ENCODE results near the gene CFAP299.

Gene CFAP299

GRCh38 chr4:80529026-80529425 is 193.5 kb downstream of the CFAP299 start:
- Histone ChIP-seq H3K36me3 (ENCODE audit: insufficient read depth, low read length) (no peaks in the 10 kb centered on the region), H3K4me1 (ENCODE audit: insufficient read depth, low read length) (no peaks in the 10 kb centered on the region), H3K4me3 (ENCODE audit: low read depth in 1 of 2, low read length in 2 of 2) (no peak overlapping the region), H3K9me3 (ENCODE audit: low read length) (no peaks in the 10 kb centered on the region), H3K9ac (ENCODE audit: low read length) (no peak overlapping the region), H3K27ac (ENCODE audit: low read depth, low read length) (no peak overlapping the region), H3K27me3 (ENCODE audit: control insufficient read depth in 1 of 2, insufficient read depth in 2 of 2, low read length in 2 of 2) (no peaks in the 10 kb centered on the region)

GRCh38 chr4:80532674-80533333 is 197.3 kb downstream of the CFAP299 start:
- no peaks in the 10 kb centered on the region for H3K9me3 ChIP-seq (ENCODE audit: low read length)
- H3K4me3 ChIP-seq (ENCODE audit: low read depth in 1 of 2, low read length in 2 of 2): no peak overlapping the region
- H3K9ac ChIP-seq (ENCODE audit: low read length): no peak overlapping the region
- H3K27ac ChIP-seq (ENCODE audit: low read depth, low read length): no peak overlapping the region
- H3K4me1 ChIP-seq (ENCODE audit: insufficient read depth, low read length): no peaks in the 10 kb centered on the region
- H3K27me3 ChIP-seq (ENCODE audit: control insufficient read depth in 1 of 2, insufficient read depth in 2 of 2, low read length in 2 of 2): no peaks in the 10 kb centered on the region
- H3K36me3 ChIP-seq (ENCODE audit: insufficient read depth, low read length): no peaks in the 10 kb centered on the region

GRCh38 chr4:80535551-80535950 is 200.0 kb downstream of the CFAP299 start:
- Histone ChIP-seq H3K36me3 (ENCODE audit: insufficient read depth, low read length) (no peaks in the 10 kb centered on the region), H3K9me3 (ENCODE audit: low read length) (no peaks in the 10 kb centered on the region), H3K9ac (ENCODE audit: low read length) (no peak overlapping the region), H3K4me1 (ENCODE audit: insufficient read depth, low read length) (no peaks in the 10 kb centered on the region), H3K4me3 (ENCODE audit: low read depth in 1 of 2, low read length in 2 of 2) (no peak overlapping the region), H3K27me3 (ENCODE audit: control insufficient read depth in 1 of 2, insufficient read depth in 2 of 2, low read length in 2 of 2) (no peaks in the 10 kb centered on the region), H3K27ac (ENCODE audit: low read depth, low read length) (no peak overlapping the region)

GRCh38 chr4:80538276-80538926 is 202.9 kb downstream of the CFAP299 start:
- no peak overlapping the region for H3K4me3 ChIP-seq (ENCODE audit: low read depth in 1 of 2, low read length in 2 of 2)
- no peak overlapping the region for H3K27ac ChIP-seq (ENCODE audit: low read depth, low read length)
- no peaks in the 10 kb centered on the region for H3K4me1 ChIP-seq (ENCODE audit: insufficient read depth, low read length)
- H3K9me3 ChIP-seq (ENCODE audit: low read length): no peaks in the 10 kb centered on the region
- no peaks in the 10 kb centered on the region for H3K36me3 ChIP-seq (ENCODE audit: insufficient read depth, low read length)
- H3K27me3 ChIP-seq (ENCODE audit: control insufficient read depth in 1 of 2, insufficient read depth in 2 of 2, low read length in 2 of 2): no peaks in the 10 kb centered on the region
- no peak overlapping the region for H3K9ac ChIP-seq (ENCODE audit: low read length)

- Histone ChIP-seq H3K27me3 (ENCODE audit: control insufficient read depth in 1 of 2, insufficient read depth in 2 of 2, low read length in 2 of 2) (no peaks in the 10 kb centered on the region), H3K4me1 (ENCODE audit: insufficient read depth, low read length) (no peaks in the 10 kb centered on the region), H3K9ac (ENCODE audit: low read length) (no peak overlapping the region), H3K9me3 (ENCODE audit: low read length) (no peaks in the 10 kb centered on the region), H3K27ac (ENCODE audit: low read depth, low read length) (no peak overlapping the region), H3K4me3 (ENCODE audit: low read depth in 1 of 2, low read length in 2 of 2) (no peak overlapping the region), H3K36me3 (ENCODE audit: insufficient read depth, low read length) (no peaks in the 10 kb centered on the region)
Measured at GRCh38 chr4:80539190-80539589, 203.7 kb downstream of the CFAP299 start.

GRCh38 chr4:80540349-80540748 is 204.8 kb downstream of the CFAP299 start:
- Histone ChIP-seq H3K4me1 (ENCODE audit: insufficient read depth, low read length) (no peaks in the 10 kb centered on the region), H3K9ac (ENCODE audit: low read length) (no peak overlapping the region), H3K4me3 (ENCODE audit: low read depth in 1 of 2, low read length in 2 of 2) (no peak overlapping the region), H3K27ac (ENCODE audit: low read depth, low read length) (no peak overlapping the region), H3K27me3 (ENCODE audit: control insufficient read depth in 1 of 2, insufficient read depth in 2 of 2, low read length in 2 of 2) (no peaks in the 10 kb centered on the region), H3K36me3 (ENCODE audit: insufficient read depth, low read length) (no peaks in the 10 kb centered on the region), H3K9me3 (ENCODE audit: low read length) (no peaks in the 10 kb centered on the region)

GRCh38 chr4:80540785-80541469 is 205.4 kb downstream of the CFAP299 start:
- Histone ChIP-seq H3K36me3 (ENCODE audit: insufficient read depth, low read length) (no peaks in the 10 kb centered on the region), H3K4me1 (ENCODE audit: insufficient read depth, low read length) (no peaks in the 10 kb centered on the region), H3K4me3 (ENCODE audit: low read depth in 1 of 2, low read length in 2 of 2) (no peak overlapping the region), H3K9me3 (ENCODE audit: low read length) (no peaks in the 10 kb centered on the region), H3K27me3 (ENCODE audit: control insufficient read depth in 1 of 2, insufficient read depth in 2 of 2, low read length in 2 of 2) (no peaks in the 10 kb centered on the region), H3K27ac (ENCODE audit: low read depth, low read length) (no peak overlapping the region), H3K9ac (ENCODE audit: low read length) (no peak overlapping the region)

GRCh38 chr4:80542747-80543146 is 207.2 kb downstream of the CFAP299 start:
- no peaks in the 10 kb centered on the region for H3K9me3 ChIP-seq (ENCODE audit: low read length)
- no peak overlapping the region for H3K9ac ChIP-seq (ENCODE audit: low read length)
- no peaks in the 10 kb centered on the region for H3K36me3 ChIP-seq (ENCODE audit: insufficient read depth, low read length)
- no peaks in the 10 kb centered on the region for H3K4me1 ChIP-seq (ENCODE audit: insufficient read depth, low read length)
- no peaks in the 10 kb centered on the region for H3K27me3 ChIP-seq (ENCODE audit: control insufficient read depth in 1 of 2, insufficient read depth in 2 of 2, low read length in 2 of 2)
- no peak overlapping the region for H3K27ac ChIP-seq (ENCODE audit: low read depth, low read length)
- no peak overlapping the region for H3K4me3 ChIP-seq (ENCODE audit: low read depth in 1 of 2, low read length in 2 of 2)

- no peak overlapping the region for H3K27ac ChIP-seq (ENCODE audit: low read depth, low read length)
- no peaks in the 10 kb centered on the region for H3K27me3 ChIP-seq (ENCODE audit: control insufficient read depth in 1 of 2, insufficient read depth in 2 of 2, low read length in 2 of 2)
- H3K4me3 ChIP-seq (ENCODE audit: low read depth in 1 of 2, low read length in 2 of 2): no peak overlapping the region
- no peaks in the 10 kb centered on the region for H3K4me1 ChIP-seq (ENCODE audit: insufficient read depth, low read length)
- H3K36me3 ChIP-seq (ENCODE audit: insufficient read depth, low read length): no peaks in the 10 kb centered on the region
- H3K9me3 ChIP-seq (ENCODE audit: low read length): no peaks in the 10 kb centered on the region
- H3K9ac ChIP-seq (ENCODE audit: low read length): no peak overlapping the region
Measured at GRCh38 chr4:80560337-80560736, 224.8 kb downstream of the CFAP299 start.

GRCh38 chr4:80566203-80566872 is 230.8 kb downstream of the CFAP299 start:
- Histone ChIP-seq H3K36me3 (ENCODE audit: insufficient read depth, low read length) (no peaks in the 10 kb centered on the region), H3K9me3 (ENCODE audit: low read length) (no peaks in the 10 kb centered on the region), H3K9ac (ENCODE audit: low read length) (no peak overlapping the region), H3K4me3 (ENCODE audit: low read depth in 1 of 2, low read length in 2 of 2) (peak overlapping the region in 1 of 2 donors; percentile 33), H3K27ac (ENCODE audit: low read depth, low read length) (no peak overlapping the region), H3K27me3 (ENCODE audit: control insufficient read depth in 1 of 2, insufficient read depth in 2 of 2, low read length in 2 of 2) (no peaks in the 10 kb centered on the region), H3K4me1 (ENCODE audit: insufficient read depth, low read length) (no peaks in the 10 kb centered on the region)

GRCh38 chr4:80568891-80569290 is 233.4 kb downstream of the CFAP299 start:
- H3K9me3 ChIP-seq (ENCODE audit: low read length): no peaks in the 10 kb centered on the region
- no peaks in the 10 kb centered on the region for H3K4me1 ChIP-seq (ENCODE audit: insufficient read depth, low read length)
- no peak overlapping the region for H3K4me3 ChIP-seq (ENCODE audit: low read depth in 1 of 2, low read length in 2 of 2)
- H3K27ac ChIP-seq (ENCODE audit: low read depth, low read length): no peak overlapping the region
- no peaks in the 10 kb centered on the region for H3K27me3 ChIP-seq (ENCODE audit: control insufficient read depth in 1 of 2, insufficient read depth in 2 of 2, low read length in 2 of 2)
- no peaks in the 10 kb centered on the region for H3K36me3 ChIP-seq (ENCODE audit: insufficient read depth, low read length)
- H3K9ac ChIP-seq (ENCODE audit: low read length): no peak overlapping the region
